GM19463 (cell line): ENCODE results near the gene LMO3.
A peak's percentile ranks its signal among the peaks of the same experiment; 100 is the strongest.
"Not testable (repeated sequence)": the region's sequence is repeated elsewhere in the genome, so short reads cannot be mapped to it uniquely, and the experiment has no call there.

Source experiments
- ATAC-seq: cut with Tn5 transposase; IDR thresholded peaks from one replicate; pipeline ENCODE4 v1.9.1; 2021; ENCODE audit warnings: mild to moderate bottlenecking, moderate library complexity; ENCODE audit not compliant: unreplicated experiment

Gene LMO3

DNA sequence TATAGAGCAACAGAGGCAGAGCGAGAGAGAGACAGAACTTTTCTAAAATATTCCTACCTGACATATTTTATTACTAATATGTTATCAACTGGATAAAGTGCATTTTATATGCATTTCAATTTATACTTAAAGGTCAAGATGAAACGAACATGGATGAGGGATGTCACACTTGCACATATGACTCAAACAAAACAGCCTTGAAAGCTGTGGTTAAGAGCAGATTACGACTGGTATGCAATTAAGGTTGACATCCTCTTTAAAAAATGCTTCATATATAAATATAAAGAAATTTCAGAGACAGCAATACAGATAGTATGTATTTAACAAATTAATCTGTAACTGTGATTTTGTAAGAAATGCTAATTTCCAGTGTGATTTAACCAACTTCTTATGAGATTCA is 52.5 kb downstream of the LMO3 start:
- ATAC-seq: no peak

DNA sequence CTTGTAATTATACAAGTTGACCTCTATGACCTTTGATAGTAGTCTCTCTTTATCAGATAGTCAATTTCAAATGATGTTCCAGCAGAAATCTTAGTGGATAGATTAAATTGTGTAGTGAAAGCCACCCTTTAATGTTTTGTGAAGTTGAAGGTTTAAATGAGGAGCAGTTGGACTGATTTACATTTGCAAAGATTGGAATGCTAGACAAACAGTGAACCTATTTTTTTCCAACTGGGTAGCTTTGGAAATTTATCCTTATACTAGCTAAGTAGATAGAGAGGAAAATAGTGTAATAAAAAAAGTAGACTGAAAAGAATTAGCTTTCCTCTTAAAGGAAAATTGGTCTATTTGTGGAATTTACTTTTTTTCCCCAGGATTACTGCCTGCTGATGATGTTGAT is 53.7 kb downstream of the LMO3 start:
- no peak for ATAC-seq

DNA sequence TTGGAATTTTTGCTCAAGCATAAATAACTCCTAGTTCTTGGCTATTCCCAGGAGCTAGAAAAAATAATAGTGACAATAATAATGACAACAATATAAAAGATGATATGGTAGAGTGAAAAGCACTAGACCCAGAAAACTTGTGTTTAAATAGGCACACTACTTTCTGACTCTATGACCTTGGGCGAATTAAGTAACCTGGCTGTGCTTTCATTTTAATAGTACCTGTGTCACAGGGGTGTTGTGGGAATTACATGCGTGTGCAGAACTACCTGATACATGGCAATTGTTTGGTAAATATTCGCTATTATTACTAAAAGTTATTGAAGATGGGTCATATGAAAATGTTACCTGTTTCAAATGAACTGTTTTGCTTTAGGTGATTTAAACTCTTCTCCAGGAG is 60.1 kb downstream of the LMO3 start:
- no peak for ATAC-seq

DNA sequence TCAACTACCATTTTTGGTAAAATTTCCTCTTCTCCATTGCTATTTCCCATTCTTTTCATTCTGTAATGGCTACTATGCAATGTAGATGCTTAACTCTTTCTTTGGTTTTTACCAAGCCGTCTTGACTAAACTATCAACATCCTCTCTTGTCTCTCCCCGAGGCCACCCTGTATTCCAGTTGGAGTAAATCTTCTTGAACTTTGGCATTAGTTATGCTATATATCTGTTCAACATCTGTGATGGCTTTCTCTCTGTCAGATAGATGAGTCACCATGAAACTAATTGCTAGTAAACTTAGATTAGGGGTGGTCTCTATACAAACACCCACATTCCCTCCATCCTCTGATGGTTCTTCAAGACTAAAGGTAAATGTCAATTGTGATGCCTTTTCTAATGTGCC is 63.4 kb downstream of the LMO3 start:
- ATAC-seq: no peak

DNA sequence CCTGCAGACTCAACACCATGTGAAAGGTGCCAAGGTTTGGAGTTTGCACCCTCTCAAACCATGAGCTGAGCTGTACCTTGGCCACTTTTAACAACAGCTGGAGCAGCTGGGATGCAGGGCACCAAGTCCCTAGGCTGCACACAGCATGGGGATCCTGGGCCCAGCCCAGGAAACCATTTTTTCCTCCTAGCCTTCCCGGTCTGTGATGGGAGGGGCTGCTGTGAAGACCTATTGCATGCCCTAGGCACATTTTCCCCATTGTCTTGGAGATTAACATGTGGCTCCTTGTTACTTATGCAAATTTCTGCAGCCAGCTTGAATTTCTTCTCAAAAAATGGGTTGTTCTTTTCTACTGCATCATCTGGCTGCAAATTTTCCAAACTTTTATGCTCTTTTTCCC is 68.3 kb downstream of the LMO3 start:
- not testable (repeated sequence) for ATAC-seq

DNA sequence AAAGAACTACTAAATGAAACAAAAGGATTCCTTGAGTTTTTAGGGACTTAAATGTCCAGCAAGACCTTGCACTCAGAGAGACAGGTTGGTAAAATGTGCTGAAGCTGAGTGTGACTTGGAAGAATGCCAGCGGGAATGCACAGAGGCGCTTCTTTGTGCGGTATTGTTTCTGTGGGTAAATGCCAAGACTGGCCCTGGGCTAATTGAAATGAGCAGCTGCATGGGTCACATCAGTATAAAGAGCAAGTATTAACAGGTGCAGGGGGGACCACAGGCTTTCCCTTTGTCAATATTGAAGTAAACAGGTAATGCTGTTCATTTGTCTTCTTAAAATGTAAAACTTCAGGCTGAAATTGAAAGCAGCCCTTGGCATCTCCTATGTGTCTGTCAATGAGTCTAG is 74.3 kb downstream of the LMO3 start:
- ATAC-seq: peak; percentile 75

DNA sequence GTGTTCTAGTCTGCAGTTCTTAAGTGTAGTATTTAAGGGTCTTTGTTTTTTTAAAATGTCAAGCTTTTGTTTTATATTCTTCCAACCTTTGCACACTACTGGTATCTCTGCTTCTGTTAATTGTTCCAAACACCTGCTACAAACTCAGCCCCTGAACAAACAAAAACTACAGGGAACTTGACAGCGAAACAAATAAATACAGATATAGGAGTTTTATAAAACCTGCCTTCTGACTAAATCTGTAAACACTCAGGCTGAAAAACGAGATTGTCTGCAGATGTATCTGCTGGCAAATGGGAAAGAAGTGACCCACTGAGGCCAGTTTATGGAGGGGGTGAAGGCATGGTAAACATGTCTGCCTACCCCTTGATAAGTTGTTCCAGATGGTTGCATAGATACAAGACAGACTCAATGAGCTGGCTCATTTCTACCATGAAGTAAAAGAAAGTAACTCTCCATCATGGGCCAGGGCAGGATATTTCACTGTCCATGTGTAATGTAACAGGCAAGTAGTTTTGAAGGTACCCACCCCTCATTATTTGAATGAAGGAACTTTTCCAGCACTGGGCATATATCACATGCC is 75.6 kb downstream of the LMO3 start:
- no peak for ATAC-seq

DNA sequence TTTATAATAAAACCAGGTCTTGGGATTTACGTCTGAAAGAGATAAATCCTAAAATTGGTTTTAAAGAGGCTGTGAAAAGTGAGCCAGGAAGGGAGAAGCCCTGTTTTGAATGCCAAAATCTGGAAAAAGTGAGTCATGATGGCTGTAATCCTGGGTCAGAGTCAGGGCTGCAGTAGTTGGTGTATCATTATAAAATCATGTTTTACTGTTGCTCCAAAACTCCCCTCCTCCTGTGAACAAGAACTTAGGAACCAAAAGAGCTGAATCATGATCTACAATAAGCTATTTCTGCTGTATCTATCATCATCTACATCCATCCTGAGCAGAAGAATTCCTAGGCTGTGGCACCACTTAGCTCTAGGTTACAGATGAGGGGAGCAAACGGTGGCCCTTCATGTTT is 79.3 kb downstream of the LMO3 start:
- no peak for ATAC-seq

DNA sequence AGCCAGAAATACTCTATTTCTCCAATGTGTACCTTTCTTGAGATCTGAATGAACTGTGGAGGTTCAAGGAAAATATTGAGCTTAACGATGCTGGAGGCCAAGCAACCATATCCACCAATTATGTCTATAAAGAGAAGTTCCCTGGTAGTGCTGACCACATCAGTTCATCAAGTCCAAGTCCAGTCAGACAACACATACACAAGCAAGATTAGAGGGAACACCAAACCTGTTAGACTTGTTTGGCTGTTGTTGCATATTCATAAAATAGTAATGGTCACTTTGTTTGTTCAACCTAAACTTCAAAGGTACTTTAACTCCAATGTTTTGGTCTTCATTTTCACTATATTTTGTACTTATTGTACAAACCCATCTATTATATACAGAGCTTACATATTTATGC is 81.6 kb downstream of the LMO3 start:
- no peak for ATAC-seq

DNA sequence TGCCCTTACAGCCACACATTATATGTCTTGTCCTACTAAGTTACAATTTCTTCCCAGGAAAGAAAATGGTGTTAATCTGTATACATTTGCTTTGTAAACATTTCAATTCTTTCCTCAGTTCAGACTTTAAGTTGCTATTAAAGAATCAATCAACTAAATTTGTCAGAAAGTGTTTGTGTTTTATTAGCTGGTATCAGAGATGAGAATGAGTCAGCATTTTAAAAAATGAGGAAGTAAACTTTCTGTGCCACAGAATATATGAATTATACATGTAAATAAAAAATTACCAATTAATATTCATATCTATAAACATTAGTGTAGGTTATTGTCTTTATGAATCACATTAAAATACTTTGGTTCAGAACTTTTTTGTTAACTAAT is 82.0 kb downstream of the LMO3 start:
- no peak for ATAC-seq

DNA sequence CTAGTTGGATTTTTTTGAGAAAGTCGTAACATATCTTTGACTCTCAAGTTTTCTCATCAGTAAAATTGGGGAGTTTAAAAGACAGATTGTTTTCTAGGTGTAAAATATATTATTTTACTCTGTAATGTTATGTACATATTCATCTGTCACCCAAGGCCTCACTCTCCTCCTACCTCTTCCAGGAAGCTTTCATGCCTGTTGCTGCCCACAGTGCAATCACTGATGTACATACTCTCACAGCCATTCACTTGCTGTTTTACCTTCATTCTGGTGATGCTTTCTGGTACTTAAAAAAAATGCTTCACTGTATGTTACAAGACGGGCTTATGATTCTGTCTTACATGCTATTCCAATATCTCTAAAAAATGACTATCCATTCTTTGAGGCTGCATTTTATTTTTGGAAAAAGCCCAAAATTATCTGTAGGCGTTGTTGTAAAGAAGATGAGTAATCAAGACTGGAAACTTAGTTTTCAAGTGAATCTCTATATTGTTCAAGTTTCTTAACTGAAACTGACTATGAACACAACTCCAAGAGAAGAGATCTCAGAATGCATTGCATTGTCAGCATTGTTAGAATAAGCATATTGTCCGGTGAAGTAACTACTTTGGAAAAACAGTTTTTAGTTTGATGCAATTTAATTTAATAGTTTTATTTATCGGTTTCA is 82.5 kb downstream of the LMO3 start:
- no peak for ATAC-seq

DNA sequence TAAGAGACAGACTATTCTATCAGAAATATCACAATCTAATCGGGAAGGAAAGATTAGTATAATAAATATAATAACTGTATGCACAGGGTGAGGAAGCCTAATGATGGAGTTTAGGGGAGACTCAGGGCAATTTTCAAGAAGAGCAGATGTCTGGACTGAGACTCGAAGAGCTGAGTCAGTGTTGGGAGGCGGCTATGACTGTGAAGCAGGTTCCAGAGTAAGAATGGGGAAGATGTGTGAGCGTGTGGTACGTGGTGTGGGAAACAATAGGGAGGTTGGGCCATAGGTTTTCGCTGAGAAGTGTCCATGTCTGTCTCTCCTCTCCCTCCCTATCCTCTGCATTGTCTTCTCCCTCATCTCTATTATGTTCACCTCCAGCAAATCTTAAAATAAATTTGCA is 85.6 kb downstream of the LMO3 start:
- ATAC-seq: no peak

DNA sequence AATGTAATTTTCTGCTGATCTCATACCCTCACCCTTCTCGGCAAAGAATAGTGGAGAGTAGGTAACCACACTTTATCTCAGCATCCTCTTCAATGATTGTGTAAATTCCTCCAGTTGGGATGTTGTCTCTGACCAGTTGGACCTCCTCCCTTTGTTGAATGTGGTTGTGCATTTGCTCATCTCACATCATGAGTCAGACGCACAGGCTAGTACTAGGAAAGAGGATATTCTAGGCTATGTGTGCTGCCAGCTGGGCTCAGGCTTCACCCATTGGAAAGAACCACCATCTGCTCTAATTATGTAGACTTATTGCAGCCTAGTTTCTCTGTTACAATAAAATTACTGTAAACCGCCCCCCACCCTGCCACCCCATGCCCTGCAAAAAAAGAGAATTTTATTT is 90.3 kb downstream of the LMO3 start:
- ATAC-seq: no peak

DNA sequence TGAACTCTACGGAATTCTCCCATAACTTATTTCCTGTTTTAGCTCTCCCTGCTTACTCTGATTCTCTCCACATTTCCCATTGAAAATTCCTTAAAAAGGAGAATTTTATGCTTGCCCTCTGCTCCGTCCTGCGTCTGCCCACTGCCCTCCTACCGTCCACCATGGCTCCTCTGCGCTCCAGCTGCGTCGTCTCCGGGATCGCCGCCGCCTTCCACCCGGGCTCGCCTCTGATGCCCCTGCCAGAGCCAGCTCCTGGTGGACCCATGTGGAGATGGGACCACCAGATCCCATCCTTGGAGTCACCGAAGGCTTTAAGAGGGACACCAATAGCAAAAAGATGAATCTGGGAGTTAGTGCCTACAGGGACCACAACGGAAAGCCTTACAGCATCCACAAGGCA is 92.7 kb downstream of the LMO3 start:
- ATAC-seq: no peak

DNA sequence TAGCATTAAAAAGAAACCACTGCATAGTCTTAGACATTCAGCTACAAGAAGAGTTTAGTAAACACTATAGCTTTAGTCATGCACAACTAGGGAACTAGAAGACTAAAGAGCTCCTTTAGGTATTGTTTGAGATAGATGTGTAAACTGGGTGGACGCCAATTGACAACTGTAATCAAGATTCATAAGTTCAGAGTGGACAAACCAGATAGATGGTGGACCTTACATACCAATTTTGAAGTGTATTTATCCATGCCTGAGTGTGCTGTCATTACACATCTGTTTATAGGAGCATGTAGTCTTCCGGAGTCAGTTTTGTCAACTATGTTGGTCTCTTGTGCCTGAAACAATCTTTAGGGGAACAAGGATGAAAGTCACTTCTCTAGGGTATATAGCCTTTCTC is 96.6 kb downstream of the LMO3 start:
- no peak for ATAC-seq

DNA sequence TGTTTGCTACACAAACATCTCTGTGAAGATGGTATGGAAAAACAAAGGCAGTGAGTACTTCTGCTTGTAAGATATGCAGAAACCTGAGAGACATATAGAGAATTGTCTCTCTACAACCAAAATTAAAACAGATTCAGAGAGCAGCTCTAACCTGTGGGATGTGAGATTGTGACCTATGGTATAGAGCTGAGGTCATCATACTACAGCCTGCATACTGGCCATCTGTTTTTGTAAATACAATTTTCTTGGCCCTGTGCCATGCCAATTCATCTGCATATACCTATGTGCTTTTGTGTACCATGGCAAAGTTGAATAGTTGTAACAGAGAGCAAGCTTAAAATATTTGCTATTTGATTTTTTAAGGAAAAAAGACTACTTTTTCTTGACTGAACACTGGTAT is 99.6 kb downstream of the LMO3 start:
- no peak for ATAC-seq

DNA sequence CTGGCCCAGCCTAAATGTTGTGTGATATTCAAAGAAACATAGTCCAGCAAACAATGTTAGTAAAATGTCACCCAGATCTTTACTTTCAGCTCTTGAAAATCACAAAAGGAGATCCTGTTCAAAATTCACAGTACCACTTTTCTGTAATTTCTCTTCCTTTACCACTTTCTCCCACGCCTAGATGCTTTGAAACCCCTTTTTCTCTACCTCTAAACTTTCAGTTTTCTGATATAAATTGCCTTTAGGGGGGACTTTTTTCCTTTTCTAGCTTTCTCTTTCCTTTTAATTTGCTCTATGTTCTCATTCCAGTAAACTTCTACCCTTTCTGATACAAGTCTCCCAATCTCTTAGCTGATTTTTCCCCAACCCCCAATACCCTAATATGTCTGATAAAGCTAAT is 101.8 kb downstream of the LMO3 start:
- ATAC-seq: no peak

DNA sequence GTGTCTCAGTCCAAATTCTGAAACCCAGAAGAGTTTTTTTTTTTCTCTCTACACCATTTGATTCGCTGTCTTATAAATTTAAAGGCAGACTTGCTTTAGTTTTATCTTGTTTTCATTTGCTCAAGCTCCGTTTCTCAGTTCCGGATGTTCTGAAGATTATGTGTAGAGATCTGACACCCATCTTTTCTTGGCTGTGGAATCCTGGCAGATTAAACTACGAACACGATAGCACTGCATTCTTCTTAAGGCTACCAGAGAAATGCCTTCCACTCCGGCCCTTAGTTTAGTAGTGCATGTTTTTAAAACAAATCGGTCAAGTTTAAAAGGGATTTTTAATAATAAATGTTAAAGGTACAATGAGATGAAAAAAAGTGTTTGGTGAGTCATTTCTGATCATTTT is 106.4 kb downstream of the LMO3 start:
- no peak for ATAC-seq
